GM19193 (cell line): Measurements from ENCODE around the gene SRD5A3.

ENCODE experiments used
- POLR2A ChIP-seq: IDR thresholded peaks from 4 replicates; pipeline ENCODE4 v1.6.1; 2011; ENCODE audit not compliant: insufficient read depth, insufficient read length; ENCODE audit errors: extremely low read depth

SRD5A3 gene

GRCh38 chr4:55330241-55330640 lies 15.8 kb upstream of the SRD5A3 start:
- no peak for TF ChIP-seq POLR2A

DNA sequence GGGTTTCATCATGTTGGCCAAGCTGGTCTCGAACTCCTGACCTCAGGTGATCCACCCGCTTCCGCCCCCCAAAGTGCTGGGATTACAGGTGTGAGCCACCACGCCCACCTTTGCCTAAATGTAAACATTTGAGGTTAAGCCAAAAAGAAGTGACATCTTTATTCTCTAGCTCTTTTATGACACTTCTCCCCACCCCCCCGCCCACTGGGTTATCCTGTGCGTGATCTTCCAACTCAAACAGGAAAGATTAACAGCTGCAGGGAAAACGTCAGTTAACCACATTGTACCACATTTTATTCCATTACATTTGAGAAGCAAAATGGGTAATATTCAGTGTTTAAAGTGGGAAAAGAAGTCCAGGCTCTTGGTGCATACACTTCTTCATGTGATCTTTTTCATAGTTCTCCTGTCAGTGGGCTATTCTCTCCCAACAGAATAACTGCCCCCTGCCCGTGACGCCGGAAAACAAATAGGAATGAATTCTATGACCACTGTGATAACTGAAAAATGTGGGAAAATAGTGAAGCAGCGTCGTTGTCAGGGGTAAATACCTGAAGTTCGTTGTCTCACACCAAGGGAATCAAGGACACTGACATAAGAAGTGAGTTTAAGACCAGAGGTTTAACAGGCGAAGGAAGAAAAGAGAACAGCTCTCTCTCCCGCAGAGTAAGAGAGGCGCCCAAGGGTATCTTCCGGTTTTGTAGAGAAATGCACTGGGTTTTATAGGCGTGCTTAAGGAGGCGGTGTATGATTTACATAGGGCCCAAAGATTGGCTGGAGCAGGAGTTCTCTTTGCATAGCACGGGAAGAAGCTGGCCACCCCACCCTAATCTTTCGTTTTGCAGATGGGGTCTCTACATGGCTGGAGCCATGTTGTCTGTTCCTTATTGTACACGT lies 9.7 kb upstream of the SRD5A3 start:
- TF ChIP-seq POLR2A = no peak

- no peak for TF ChIP-seq POLR2A
Observed at GRCh38 chr4:55337944-55338343, 8.1 kb upstream of the SRD5A3 start.

- no peak for TF ChIP-seq POLR2A
Observed at GRCh38 chr4:55338486-55338885, 7.6 kb upstream of the SRD5A3 start.

DNA sequence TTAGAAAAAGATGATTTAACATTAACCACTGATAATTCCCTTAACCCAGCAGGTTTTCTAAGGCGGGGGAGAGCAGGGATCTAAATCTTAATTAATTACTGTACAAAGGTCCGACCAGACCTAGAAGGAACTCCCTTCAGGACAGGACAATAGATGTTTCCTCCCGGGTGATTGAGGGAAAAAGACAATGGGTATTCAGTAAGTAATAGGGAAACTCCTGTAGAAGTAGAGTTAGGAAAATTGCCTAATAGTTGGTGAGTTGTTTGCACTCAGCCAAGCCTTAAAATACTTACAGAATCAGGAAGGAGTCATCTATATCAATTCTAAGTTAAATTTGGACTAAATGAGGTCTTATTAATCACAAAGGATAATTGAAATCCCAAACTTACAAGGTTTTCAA lies 5.8 kb upstream of the SRD5A3 start:
- TF ChIP-seq POLR2A = no peak

GRCh38 chr4:55343887-55344286 lies 2.2 kb upstream of the SRD5A3 start:
- no peak for TF ChIP-seq POLR2A

- TF ChIP-seq POLR2A = no peak
Observed at GRCh38 chr4:55345054-55345453, 988 bp upstream of the SRD5A3 start.

DNA sequence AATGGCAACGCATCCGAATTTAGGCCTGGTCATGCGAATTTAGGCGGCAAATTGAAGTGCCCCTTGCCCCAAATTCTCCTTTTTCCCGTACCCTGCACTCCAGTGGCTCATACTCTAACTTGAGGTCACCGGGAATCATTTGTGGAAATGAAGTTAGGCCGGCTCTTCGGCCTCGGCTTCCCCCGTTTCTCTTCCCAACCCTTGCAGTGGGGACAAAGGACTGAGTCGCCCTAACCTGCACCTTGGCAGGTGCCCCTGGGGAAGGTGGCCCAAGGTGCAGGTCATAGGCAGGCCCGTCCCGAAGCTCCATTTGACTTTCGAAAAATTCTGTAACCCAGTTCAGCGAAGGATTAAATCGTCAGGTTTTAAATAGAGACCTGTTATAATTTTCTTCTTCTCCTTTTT lies 811 bp downstream of the SRD5A3 start:
- TF ChIP-seq POLR2A = no peak

GRCh38 chr4:55347610-55348228 lies 1.7 kb downstream of the SRD5A3 start:
- no peak for TF ChIP-seq POLR2A

GRCh38 chr4:55348466-55348865 lies 2.4 kb downstream of the SRD5A3 start:
- TF ChIP-seq POLR2A = no peak

GRCh38 chr4:55351824-55352223 lies 5.8 kb downstream of the SRD5A3 start:
- TF ChIP-seq POLR2A = no peak

GRCh38 chr4:55352726-55353125 lies 6.7 kb downstream of the SRD5A3 start:
- TF ChIP-seq POLR2A = no peak

- TF ChIP-seq POLR2A = no peak
Observed at GRCh38 chr4:55354648-55355047, 8.6 kb downstream of the SRD5A3 start.

- TF ChIP-seq POLR2A = no peak
Observed at GRCh38 chr4:55355555-55355954, 9.5 kb downstream of the SRD5A3 start.

DNA sequence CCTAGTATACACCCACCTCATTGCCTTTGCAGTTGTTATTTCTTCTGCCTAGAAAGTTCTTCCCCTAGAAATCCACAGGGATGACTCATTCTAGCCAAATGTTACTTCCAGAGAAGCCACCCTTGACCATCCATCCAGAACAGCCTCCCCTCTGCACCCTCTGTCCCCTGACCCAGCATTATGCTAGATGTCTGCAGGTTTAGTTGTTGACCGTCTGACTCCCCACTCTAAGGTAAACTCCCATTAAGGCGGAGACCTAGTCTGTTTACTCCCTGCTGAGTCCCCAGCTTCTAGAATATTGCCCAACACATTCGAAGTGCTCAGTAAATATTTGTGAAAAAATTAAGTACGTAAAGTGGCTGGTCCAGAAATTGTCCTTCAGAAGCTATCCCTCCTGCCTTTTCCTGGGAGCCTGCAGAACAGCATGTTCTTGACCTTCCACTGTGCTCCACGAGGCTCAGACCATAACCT lies 11.0 kb downstream of the SRD5A3 start:
- no peak for TF ChIP-seq POLR2A

DNA sequence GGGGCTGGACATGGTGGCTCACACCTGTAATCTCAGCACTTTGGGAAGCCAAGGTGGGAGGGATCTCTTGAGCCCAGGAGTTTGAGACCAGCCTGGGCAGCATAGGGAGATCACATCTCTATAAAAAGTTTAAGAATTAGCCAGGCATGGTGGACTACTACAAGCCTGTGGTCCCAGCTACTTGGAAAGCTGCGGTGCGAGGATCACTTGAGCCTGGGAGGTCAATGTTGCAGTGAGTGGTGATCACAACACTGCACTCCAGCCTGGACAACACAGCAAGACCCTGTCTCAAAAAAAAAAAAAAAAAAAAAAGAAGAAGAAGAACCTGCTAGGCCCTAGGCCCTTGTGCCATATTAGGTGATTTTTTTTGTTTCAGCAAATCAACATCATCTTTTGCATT lies 12.2 kb downstream of the SRD5A3 start:
- no peak for TF ChIP-seq POLR2A
